Stimulated activated CD4-positive, alpha-beta T cell treated with anti-CD3 and anti-CD28 coated beads, Interleukin-12 subunit alpha, Interleukin-12 subunit beta, amount 100 ng/mL, for 48 hours (primary cell): ENCODE data around the gene TRDMT1.

Experiments used
- DNase-seq, 3 donors: peaks; one replicate each; pipeline ENCODE4 v3.0.0-alpha.2; 2020; ENCODE audit warnings: low read depth in 2 of 3, low spot score in 1 of 3

Gene TRDMT1

DNA sequence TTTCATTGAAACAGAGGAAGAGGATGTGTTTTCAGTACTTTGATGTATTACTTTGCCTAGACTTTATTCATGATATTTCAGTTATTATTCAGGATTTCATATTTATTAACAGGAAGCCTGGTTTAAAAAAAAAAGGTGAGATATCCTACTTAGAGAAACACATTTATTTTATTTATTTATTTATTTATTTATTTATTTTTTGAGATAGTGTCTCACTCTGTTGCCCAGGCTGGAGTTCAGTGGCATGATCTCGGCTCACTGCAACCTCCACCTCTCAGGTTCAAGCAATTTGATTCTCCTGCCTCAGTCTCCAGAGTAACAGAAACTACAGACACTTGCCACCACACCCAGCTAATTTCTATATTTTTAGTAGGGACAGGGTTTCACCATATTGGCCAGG is 24.5 kb downstream of the TRDMT1 start:
- no peak for DNase-seq

DNA sequence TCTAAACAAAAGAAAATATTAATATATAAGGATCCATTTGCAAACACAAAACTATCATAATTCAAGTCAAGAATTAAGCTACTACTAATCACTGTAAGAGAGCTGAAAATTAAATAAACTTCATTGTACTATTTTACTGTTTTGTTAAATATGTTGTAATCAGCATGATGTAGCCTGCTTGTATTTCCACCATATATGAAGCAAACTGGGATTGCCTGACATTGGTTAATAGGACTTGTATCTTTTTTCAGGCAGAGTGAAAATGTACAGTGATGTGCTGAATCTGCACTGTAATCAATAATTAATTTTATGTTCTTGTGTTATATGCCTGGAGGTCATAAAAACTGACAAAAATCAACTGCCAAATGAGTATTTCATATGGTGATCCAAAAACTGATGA is 25.4 kb downstream of the TRDMT1 start:
- no peak for DNase-seq

DNA sequence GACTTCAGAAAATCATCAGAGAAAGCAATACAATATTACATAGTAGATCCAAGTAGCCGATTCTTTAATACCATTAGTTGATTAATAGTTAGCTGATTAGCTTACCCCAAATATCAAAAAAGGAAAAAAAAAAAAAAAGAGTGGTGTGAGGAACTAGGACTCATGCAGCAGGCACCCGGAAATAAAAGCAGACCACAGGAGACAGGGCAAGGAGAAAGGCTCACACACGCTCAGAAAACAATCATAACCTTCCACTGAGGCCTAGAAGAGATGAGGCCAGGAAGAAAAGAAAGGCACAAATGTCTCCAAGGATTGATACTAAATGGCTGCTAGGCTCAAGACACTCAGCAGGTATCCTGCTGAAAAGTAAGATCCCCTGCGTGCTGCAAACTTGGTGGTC is 25.9 kb downstream of the TRDMT1 start:
- DNase-seq, result no peak

DNA sequence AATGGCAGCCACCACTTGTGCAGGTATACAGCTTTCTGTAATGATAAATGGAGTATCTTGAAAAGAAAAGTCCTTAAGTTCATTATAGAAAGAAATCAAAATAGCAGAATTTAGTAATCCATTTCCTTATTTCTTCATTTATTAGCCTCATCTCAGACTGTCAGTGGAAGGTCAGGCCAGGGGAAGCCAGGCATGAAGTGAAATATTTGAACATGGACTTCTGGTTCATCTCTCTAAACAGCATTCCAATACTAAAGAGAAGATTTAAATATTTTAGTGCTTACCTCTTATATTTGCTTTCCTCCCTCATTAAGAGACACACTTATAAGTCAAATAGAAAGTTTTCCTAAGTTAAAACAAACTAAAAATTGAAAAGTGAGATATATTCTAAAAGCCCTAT is 26.8 kb downstream of the TRDMT1 start:
- DNase-seq, result no peak

DNA sequence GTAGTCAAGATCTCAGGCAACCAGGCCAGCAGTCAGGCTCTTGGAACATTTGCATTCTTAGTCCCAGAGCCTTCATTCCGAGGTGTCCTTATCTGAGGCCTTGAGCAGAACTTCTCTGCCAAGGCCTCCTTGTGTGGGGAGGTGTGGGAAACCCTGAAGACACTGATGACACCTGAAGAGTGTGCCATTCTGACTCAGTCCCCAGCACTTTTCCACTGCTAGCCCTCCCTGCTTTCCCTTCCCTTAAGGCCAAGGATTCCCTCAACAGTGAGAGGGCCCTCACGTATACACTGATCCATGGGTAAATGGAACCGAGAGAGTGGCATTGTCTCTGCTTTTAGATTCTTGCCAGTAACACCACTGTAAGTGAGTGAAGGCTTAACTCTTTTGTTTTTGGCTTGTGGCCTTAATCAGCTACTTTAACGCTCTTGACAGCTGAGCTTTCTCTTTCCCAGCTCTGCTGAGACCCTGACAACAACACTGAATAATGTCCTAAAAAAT is 30.3 kb downstream of the TRDMT1 start:
- DNase-seq, result no peak

DNA sequence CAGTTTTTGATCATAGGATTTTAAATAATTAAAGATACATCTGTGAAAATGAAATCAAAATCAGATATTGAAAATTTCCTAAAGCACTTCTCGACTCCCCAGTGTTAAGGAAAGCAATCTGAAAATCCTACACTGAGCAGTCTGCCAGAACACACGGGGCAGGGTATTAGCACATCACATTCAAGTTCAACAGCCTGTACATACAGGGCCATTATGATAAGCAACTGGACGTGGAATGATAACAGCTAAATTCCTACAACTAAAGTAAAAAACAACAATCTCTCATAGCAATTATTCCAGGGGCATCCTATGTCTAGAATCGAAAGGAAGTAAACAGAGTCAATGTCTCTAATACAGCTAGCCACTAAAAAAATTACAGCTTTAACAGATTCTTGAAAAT is 31.7 kb downstream of the TRDMT1 start:
- DNase-seq, result no peak

DNA sequence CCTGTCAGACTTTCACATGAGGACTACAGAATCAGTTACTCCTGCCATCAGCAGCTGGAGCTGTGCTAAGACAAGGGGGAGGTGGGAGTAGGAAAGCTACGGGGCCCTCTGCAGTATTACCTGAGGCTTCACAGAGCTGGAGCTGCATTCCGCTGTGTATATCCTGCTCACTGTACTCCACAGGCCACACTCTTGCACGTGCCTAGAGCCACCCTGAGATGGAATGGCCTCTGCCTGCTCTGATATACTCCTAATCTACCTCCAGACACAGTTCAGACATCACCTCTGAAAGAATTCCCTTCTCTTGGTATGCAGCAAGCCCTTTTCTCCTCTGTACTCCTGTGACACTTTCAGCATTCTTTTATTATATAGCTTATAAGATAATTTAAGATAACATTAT is 34.8 kb downstream of the TRDMT1 start:
- no peak for DNase-seq

DNA sequence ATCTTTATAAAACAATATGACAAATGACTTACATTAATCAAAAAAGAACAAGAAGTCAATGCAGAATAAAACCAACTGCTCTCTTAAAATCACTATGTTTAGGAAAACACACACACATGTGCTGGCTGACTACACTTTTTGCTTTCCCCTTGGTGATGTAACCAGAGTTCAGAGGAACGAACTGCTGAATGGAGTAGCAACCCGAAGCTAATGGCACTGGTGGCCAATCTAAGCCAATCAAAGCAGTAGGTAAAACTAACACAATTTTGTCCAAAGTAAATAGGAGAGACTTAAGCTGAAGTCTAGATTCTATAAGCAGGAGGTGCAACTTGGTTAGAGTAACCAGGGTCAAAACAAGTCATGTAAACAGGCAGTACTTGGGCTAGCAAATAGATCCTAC is 38.6 kb downstream of the TRDMT1 start:
- no peak for DNase-seq

DNA sequence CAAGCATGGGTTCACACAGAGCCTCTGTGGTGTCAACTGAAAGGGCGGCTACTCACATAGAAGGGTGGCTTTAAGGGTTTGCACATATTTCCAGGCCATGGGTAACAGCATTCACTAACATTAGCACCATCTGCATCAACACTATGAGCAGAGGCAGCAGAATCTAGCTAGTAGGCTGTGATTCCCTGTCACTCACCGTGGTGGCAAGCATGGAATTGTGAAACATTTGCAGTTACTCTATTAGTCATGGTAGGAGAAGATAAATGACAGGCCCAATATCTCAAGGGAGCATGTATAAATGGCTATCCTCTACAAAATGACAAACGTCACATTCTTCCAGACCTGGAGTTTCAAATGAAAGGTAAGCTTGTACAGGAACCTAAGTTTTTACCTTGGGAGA is 39.7 kb downstream of the TRDMT1 start:
- no peak for DNase-seq

DNA sequence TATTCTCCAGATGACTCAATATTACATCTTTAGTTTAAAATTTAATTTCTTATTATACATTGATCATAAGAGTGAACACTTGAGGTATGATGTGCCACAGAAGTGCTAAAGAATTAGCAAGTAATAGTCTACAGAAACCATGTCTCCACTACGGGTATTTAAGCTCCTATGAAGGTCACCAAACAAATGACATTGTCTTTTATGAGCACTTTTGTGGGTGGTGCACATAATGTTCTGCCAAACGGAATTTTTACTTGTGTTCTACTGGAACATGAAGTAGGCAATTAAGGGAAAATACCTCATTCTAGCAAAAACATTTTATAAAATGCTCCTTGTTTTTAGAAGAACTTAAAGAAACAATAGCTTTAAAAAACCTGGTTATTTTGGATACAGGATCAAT is 44.4 kb downstream of the TRDMT1 start:
- no peak for DNase-seq

DNA sequence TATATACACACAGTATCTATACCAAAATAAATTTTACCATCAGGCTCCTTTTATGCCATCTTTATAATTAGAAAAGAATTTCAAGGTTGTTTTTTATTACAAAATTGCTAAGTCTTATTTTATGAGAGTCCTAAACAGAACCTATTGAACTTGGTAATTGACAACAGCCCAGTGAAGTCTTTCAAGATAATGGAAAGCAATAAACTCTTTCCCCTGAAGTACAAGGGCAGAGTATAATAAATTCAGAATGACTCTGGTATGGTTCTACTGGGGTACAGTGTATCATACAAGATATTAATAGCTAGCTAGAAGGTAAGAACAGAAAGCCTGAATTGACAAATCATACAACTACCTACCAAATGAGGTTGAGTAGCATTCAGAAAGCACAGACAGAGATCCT is 45.6 kb downstream of the TRDMT1 start:
- no peak for DNase-seq

DNA sequence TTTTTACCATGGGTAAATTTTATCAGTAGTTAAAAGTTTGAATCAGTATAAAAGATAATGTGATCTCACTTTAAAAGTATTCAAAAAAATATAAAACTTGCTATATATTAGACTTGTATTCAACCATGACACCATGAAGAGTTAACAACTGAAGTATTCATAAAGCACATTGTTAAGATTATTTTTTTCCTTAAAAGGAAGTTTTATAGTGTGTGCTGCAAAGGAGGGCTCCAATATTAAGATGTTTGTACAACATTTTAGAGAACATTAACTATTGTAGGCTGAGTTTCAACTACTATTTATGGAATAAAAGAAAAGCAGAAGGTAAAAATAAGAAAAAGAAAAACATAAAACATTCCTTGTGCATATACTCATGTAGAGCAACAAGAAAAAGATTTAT is 47.4 kb downstream of the TRDMT1 start:
- no peak for DNase-seq

DNA sequence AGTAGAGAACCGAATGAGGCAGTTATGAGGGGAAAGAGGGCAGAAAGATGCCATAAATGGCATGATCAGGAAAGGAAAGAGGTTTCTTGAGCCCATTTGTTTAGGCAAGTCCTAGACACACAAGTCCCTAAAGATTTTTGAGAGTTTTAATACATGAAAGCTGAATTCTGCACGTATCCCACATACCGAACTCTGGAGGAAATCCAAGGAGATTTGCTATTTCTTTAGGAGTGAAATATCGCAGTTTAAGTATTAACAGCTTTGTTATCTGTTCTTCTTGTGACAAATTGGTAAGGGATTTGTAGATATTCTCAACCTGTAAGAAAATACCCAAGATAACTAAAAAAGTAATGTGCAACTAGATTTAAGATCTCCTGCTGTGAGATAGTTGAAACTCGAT is 48.2 kb downstream of the TRDMT1 start:
- DNase-seq, result no peak

DNA sequence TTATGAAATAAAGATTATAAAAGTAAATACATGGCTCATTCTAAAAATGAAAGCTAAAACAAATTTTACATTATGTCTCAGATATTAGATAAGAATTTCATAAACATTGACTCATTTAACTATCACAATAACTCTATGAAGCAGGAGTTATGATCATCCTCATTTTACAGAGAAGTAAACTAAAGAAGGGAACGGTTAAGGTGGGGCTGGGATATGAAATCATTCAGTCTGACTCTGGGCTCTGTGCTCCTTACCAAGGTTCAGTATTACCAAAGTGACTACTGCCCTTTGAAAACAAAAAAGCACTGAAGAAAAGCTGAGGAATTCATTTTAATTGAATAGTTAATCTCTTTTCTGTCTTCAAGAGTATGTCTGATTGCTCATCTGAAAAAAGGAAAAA is 49.8 kb downstream of the TRDMT1 start:
- DNase-seq, result no peak

DNA sequence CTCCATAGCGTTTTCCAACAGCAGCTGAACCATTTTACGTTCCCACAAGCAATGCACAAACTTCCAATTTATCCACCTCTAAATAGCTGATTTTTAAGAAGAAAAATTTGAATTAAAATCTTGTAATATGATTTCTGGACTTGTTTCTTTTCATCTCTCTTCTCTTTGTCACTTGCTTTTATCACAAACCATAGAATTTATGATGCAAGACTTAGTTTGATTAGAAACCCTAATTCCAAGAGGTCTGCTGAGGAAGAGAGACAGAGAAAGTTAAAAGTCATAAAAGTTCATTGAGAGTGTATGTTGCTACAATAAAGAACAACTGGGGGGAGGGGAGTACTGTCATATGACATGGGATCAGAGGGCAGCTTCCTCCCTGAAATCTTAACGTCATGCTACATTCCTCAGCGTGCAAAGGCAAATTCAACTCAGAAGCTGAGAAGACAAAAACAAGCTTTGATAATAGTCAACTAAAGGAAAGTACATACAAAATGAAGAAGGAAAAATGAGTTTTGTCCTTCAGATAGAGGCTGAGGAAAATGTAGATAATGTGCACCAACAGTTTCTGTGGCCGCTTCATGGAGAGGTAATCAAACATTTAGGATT is 53.5 kb downstream of the TRDMT1 start:
- DNase-seq, result no peak

DNA sequence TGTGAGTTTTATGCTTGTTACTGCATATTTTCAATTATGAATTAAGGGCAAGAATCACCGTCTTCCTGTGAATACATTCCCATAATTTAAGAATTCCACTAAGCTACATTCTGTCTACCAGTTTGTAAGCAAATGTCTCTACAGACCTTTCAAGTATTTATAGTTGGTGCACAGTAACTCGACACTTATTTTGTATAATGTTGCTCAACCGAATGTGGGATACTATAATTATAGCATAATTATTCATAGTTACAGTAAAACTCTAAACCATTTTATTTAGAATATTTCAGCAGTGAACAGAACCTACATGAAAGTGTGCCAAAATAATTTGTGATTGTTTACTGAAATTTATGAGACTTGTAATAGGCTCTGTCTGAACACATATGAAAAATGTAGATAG is 54.6 kb downstream of the TRDMT1 start:
- no peak for DNase-seq

DNA sequence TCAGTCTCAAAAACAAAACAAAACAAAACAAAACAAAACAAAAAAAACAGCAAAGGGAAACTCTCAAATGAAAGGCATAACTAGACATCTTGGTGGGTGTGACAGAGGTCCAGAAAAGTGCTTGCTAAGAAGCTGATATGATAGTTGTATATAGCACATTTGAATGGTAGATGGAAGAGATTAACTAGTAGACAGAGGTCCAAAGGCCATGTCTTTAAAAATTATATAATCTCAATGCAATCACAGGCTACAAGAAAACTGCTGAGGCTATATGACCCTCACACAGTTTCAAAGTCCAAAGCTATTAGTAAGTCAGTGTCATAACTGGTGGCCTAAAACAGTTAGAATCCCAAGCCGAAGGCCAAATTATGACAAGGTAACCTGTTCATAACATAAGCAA is 56.2 kb downstream of the TRDMT1 start:
- no peak for DNase-seq

DNA sequence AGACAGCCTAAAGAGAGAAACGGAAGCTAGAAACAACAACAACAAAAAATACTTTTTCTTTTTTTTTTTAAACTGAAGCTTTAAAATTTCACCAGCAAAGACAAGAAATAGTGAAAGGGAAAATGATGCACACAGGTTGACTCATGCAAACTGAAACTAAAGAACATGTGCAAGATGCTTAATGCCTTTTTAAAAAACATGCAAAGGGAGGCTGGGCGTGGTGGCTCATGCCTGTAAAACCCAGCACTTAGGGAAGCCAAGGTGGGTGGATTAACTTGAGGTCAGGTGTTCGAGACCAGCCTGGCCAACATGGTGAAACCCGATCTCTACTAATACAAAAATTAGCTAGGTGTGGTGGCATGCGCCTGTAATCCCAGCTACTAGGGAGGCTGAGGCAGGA is 56.7 kb downstream of the TRDMT1 start:
- peak; percentile 45 to 56 (median 46) for DNase-seq

DNA sequence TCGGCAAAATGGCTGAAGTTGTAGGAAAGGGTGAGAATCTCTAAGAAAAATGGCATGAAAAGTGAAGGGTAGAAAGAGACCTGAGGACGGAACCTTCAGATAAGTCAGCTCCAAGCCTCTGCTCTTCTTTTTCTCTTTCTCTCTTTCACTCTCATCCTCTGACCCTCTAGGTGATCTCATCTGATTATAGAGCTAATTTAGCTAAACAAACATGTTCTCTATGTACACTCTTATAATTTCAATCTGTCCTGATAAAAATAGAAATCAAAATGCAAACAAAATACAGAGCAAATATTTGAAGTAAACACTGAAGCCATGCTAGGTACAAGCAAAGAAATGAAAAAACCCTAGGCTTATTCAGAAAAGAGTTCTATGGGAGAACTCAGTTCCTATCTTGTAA is 57.4 kb downstream of the TRDMT1 start:
- DNase-seq, result no peak

DNA sequence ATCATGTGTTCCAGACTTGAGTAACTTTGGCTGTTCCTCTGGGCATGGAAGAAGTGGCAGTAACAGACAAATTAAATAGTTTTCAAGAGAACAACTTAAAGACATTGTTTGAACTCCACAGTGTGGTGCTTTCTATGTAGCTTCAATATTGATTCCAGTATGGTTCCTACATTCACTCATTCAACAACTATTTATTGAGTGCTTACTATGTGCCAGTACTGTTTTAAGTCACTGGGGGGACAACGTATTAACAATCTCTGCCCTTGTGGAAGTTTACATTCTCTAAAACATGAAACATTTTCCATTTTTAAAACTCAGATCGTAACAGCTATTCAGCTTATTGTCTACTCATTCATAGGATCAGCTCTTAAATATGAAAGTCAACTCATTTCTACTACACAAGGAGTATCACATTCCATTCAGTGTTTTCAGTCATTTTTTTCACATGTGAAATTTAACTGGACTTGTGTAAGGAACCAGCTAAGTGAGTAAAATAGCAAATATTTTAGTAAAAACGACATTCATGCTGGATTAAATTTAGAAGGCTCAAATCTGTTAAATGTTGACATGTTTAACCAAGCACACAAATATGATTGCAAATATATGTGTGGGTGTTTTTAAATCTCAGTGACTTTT is 58.3 kb downstream of the TRDMT1 start:
- DNase-seq, result no peak

DNA sequence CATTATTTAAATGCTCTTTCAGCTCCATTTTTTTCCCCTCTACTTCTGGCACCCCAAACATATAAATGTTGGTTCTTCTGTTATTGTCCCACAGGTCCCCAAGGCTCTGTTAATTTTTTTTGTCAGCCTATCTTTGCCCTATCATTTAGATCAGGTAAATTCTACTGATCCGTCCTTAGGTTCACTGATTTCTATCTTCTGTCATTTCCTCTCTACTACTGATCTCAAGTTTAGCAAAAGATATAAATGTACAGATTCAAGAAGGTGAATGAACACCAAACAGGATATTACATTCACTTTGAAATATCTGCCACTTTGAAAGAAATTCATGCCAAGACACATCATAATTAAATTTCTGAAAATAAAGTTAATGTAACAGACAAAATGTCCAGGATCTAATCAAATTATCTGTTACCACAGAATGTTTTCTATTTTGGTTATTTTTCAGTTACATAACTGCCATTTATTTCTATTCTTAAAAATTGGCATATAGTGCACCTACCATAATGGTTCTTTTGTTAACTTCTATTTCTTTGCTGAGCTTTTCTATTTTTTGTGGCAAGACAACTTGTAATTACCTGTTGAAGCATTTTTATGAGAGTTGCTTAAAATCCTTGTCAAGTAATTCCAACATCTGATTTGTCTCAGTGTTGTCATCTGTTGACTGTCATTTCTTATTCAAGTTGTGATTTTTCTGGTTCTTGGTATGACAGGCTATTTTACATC is 59.8 kb downstream of the TRDMT1 start:
- DNase-seq, result no peak

DNA sequence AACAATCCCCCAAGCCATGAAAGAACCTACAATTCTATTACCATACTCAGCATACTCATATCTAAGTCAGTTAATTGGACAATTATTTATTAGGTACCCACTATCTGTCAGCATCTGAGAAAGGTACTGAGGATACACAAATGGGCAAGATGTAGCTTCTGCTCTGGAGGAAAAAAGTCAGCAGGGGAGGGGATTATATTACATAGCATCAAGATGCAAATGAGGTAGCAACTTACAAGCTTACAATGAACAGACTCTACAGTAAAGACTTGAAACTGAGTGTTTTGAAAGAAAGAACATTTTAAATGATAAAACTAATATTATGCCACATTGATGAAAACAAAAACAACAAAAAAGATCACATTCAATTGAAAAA is 61.1 kb downstream of the TRDMT1 start:
- DNase-seq, result no peak
